Skeletal muscle tissue (tissue), 4 donors: ENCODE data around the gene FOXP1. TPM values are rescaled to one million over a fixed set of nuclear protein-coding genes. Genes with fewer than 3 reads are reported as not detected.

ENCODE experiments used
- H3K27ac ChIP-seq: one replicate; pipeline ENCODE4 v1.7.0; 2013; ENCODE audit warnings: mild to moderate bottlenecking, low read depth, low read length, inconsistent platforms
- H3K27me3 ChIP-seq, 3 donors: one replicate each; pipeline ENCODE4 v1.7.0; 2013; ENCODE audit warnings: low read length in 3 of 3; ENCODE audit not compliant: control insufficient read depth in 3 of 3, insufficient read depth in 3 of 3
- H3K36me3 ChIP-seq, 3 donors: one replicate each; pipeline ENCODE4 v1.7.0; 2013; ENCODE audit warnings: low read length in 3 of 3; ENCODE audit not compliant: control insufficient read depth in 3 of 3, insufficient read depth in 3 of 3
- H3K4me1 ChIP-seq, 3 donors: one replicate each; pipeline ENCODE4 v1.7.0; 2013; ENCODE audit warnings: low read length in 3 of 3, mild to moderate bottlenecking in 3 of 3; ENCODE audit not compliant: control insufficient read depth in 3 of 3, insufficient read depth in 3 of 3
- H3K4me3 ChIP-seq, 3 donors: one replicate each; pipeline ENCODE4 v1.7.0; 2013; ENCODE audit warnings: low read length in 3 of 3
- H3K9ac ChIP-seq, 3 donors: one replicate each; pipeline ENCODE4 v1.7.0; 2013; ENCODE audit warnings: low read length in 3 of 3, mild to moderate bottlenecking in 3 of 3, moderate library complexity in 2 of 3, low read depth in 1 of 3
- H3K9me3 ChIP-seq, 3 donors: one replicate each; pipeline ENCODE4 v1.7.0; 2013; ENCODE audit warnings: low read length in 3 of 3; ENCODE audit not compliant: control insufficient read depth in 3 of 3
- total RNA-seq: library from RNA; depleted of rRNA; stranded (reverse); fragments of >200 nt; gene quantifications from one replicate; pipeline ENCODE4 v1.2.3, GENCODE V29; 2014
- donor health status: Osteomylitis.

FOXP1 gene
- total RNA-seq, 1 donor from 2014 or later, result 36.0 TPM

- H3K27ac ChIP-seq, result no peak overlapping the region
- no peaks in the 10 kb centered on the region for H3K4me1 ChIP-seq
- no peaks in the 10 kb centered on the region for H3K9me3 ChIP-seq
- H3K4me3 ChIP-seq, result no peak overlapping the region
- no peaks in the 10 kb centered on the region for H3K36me3 ChIP-seq
- no peak overlapping the region for H3K9ac ChIP-seq
- H3K27me3 ChIP-seq, result no peaks in the 10 kb centered on the region
Observed at GRCh38 chr3:71152039-71152891, 431.3 kb downstream of the FOXP1 start.

GRCh38 chr3:71149959-71150954 is 433.3 kb downstream of the FOXP1 start:
- Histone ChIP-seq H3K9me3 (no peaks in the 10 kb centered on the region), H3K4me3 (no peak overlapping the region), H3K27me3 (no peaks in the 10 kb centered on the region), H3K9ac (no peak overlapping the region), H3K36me3 (no peaks in the 10 kb centered on the region), H3K4me1 (no peaks in the 10 kb centered on the region), H3K27ac (no peak overlapping the region)

DNA sequence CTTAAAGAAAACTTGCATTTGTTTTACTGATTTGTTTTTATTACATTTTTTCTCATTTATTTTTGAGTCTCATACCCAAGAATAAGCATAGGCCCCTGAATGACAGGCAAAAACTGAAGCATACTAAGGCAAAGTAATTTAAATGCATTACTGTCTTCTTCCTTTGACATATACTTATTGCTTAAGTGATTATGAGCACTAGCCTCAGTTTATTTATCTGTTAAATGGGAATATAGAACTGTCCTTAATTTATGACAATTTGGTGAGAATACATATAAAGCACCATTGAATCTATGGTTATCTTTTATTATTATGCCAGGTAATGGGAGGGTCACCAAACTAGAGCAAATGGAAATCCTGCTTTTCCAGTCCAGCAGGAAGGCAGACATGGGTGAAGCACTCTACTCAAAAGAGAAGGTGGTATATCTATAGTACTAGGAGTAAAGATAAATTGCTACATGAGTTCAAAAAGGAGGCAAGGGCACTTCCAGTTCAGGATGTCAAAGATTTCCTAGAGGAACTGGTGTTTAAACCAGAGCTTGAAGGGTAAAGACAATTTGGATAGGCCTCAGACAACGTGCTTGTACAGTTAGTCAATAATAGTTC is 435.0 kb downstream of the FOXP1 start:
- no peaks in the 10 kb centered on the region for H3K27me3 ChIP-seq
- H3K9me3 ChIP-seq, result no peaks in the 10 kb centered on the region
- no peak overlapping the region for H3K9ac ChIP-seq
- no peaks in the 10 kb centered on the region for H3K36me3 ChIP-seq
- H3K4me3 ChIP-seq, result no peak overlapping the region
- no peaks in the 10 kb centered on the region for H3K4me1 ChIP-seq
- H3K27ac ChIP-seq, result no peak overlapping the region

- no peak overlapping the region for H3K4me3 ChIP-seq
- no peak overlapping the region for H3K9ac ChIP-seq
- no peaks in the 10 kb centered on the region for H3K9me3 ChIP-seq
- no peak overlapping the region for H3K27ac ChIP-seq
- no peaks in the 10 kb centered on the region for H3K36me3 ChIP-seq
- no peaks in the 10 kb centered on the region for H3K4me1 ChIP-seq
- H3K27me3 ChIP-seq, result no peaks in the 10 kb centered on the region
Observed at GRCh38 chr3:71146673-71147072, 436.9 kb downstream of the FOXP1 start.

DNA sequence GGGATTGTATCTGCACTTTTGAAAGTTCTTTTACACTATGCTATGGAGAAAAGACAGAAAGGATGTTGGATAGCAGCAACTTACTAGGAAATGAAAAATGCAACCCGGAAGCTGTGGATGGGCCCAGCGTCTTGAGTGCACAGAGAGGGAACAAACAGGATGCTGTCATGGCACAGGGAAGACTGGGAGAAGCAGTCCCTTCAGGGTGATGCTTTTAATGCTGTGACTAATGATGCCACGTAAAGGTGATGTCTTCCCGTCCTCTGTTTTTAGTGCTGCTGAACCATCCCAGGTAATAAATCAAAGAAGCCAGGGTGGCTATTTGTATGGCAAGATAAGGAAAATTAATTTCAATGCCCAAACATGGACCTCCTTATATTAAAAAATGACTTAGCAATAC is 437.6 kb downstream of the FOXP1 start:
- H3K36me3 ChIP-seq, result no peaks in the 10 kb centered on the region
- no peaks in the 10 kb centered on the region for H3K27me3 ChIP-seq
- no peak overlapping the region for H3K27ac ChIP-seq
- H3K4me3 ChIP-seq, result no peak overlapping the region
- H3K4me1 ChIP-seq, result no peaks in the 10 kb centered on the region
- H3K9me3 ChIP-seq, result no peaks in the 10 kb centered on the region
- H3K9ac ChIP-seq, result no peak overlapping the region

DNA sequence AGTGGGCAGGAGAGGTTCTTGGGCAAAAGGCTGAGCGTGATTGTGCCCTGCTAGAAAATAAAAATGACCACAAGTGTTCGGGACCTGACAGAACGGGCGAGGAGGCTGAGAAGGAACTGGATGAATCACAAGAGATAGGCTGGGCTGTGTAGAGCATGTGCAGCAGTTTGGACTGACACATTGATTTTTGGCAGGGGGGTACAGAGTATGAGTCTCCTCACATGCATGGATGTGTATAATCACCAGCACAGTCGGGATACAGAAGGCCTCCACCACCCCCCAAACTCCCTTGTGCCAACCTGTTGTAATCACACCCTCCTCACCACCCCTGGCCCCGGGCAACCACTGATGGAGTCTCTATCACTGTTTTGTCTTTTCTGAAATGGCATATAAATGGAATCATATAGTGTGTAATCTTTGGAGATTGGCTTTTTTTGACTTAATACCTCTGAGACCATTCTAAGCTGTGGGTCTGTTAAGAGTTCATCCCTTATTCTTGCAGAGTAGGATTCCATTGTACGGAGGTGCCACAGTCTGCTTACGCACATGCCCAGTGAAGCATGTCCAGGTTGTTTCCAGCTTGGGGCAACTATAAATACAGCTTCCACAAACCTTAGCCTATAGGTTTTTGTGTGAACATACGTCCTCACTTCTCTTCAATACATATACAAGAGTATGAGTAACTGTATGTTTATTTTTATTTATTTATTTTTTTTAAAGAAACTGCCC is 438.8 kb downstream of the FOXP1 start:
- no peaks in the 10 kb centered on the region for H3K36me3 ChIP-seq

GRCh38 chr3:71143493-71143892 is 440.0 kb downstream of the FOXP1 start:
- no peaks in the 10 kb centered on the region for H3K4me1 ChIP-seq
- H3K27me3 ChIP-seq, result no peaks in the 10 kb centered on the region
- H3K36me3 ChIP-seq, result no peaks in the 10 kb centered on the region
- no peaks in the 10 kb centered on the region for H3K9me3 ChIP-seq
- no peak overlapping the region for H3K9ac ChIP-seq
- no peak overlapping the region for H3K27ac ChIP-seq
- H3K4me3 ChIP-seq, result no peak overlapping the region

More for the DNA sequence above, 438.8 kb downstream of the FOXP1 start:
- Histone ChIP-seq H3K27ac (no peak overlapping the region), H3K27me3 (no peaks in the 10 kb centered on the region), H3K4me1 (no peaks in the 10 kb centered on the region), H3K9me3 (no peaks in the 10 kb centered on the region), H3K4me3 (no peak overlapping the region), H3K9ac (no peak overlapping the region)

DNA sequence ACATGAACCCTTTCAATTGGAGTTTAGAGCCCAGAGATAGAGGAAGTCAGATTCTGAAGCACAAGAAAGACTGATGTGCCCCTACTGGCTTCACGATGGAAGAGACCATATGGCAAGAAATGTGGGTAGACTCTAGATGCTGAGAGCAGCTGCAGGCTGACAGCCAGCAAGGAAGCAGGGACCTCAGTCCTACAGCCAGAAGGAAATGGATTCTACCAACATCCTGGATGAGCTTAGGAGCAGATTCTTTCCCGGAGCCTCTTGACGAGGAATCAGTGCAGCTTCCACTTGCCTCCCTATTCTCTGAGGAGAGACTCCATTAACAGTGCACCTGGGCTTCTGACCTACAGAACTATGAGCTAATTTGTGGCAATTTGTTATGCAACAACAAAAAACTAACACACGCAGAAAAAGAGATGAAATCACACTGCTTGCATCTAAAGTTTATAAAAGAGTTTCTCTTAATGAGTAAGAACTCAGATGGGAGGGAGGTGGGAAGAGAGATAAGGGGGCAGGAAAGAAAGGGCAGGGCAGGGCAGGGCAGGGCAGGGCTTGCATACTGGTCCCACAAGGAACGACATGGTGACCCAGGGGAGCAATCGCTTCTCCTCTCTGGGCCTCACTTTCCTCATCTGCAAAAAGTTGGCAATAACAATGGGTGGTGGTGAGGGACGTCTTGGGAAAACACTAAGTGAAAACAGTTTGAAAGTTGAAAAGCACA is 440.9 kb downstream of the FOXP1 start:
- Histone ChIP-seq H3K27ac (no peak overlapping the region), H3K9ac (no peak overlapping the region), H3K9me3 (no peaks in the 10 kb centered on the region), H3K4me3 (no peak overlapping the region), H3K4me1 (no peaks in the 10 kb centered on the region), H3K27me3 (no peaks in the 10 kb centered on the region), H3K36me3 (no peaks in the 10 kb centered on the region)

DNA sequence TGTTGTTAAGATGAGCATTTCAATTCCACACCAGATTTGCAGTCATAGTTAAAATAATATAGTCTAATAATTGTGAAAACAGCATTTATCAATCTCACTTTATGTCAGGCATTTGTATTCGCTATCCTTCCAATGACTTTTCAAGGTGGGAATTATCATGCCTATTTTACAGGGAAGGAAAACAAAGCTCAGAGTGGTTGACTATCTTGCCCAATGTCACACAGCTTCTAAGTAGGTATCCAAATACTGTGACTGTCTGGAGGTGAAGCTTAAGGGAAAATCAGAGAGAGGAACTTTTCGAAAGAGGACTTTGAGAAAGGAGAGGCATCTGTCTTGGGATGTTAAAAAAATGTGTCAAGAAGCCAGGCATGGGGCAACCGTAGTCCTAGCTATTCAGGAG is 443.1 kb downstream of the FOXP1 start:
- Histone ChIP-seq H3K27me3 (no peaks in the 10 kb centered on the region), H3K4me3 (no peak overlapping the region), H3K9ac (no peak overlapping the region), H3K4me1 (peaks cover 0 to 3% (median 2%) of the 10 kb centered on the region in 3 donors), H3K9me3 (no peaks in the 10 kb centered on the region), H3K36me3 (no peaks in the 10 kb centered on the region), H3K27ac (no peak overlapping the region)
